Caco-2 (cell line): Measurements from ENCODE around the gene BICRAL. TPM values are rescaled to one million over a fixed set of nuclear protein-coding genes. Genes with fewer than 3 reads are reported as not detected.

Experiments
- BruUV-seq: library from RNA; stranded (reverse); fragments of 400-500 nt; replicated peaks from 2 replicates; lab custom pipeline; 2021; lab: Mats Ljungman, UMichigan
- CTCF ChIA-PET: fragments of 300-600 bp; sonication (Branson Sonifier 250); formaldehyde crosslinking; loops from one replicate; lab custom pipeline; 2022; ENCODE audit warnings: antibody characterized with exemption; lab: Charles Lee
- POLR2A ChIA-PET: fragments of 300-600 bp; sonication (Branson Sonifier 250); formaldehyde crosslinking; loops from one replicate; lab custom pipeline; 2022; ENCODE audit warnings: antibody characterized with exemption; lab: Charles Lee
- DNase-seq, 2 experiments: peaks; one replicate each; pipeline versions ENCODE4 v3.0.0 to v3.0.0-alpha.2; 2020 to 2022
- H3K27me3 ChIP-seq: replicated peaks from 2 replicates; pipeline ENCODE4 v1.6.0; 2011; ENCODE audit warnings: low read length; ENCODE audit not compliant: control insufficient read depth, insufficient read depth
- H3K36me3 ChIP-seq: 2 replicates; pipeline ENCODE4 v1.5.1; 2011; ENCODE audit warnings: low read length; ENCODE audit not compliant: control insufficient read depth, insufficient read depth
- H3K4me1 ChIP-seq: fragments of 250-450 bp; sonication (Bioruptor Pico); 2 replicates; pipeline ENCODE4 v1.5.1; 2020; ENCODE audit warnings: mild to moderate bottlenecking
- H3K4me3 ChIP-seq: 2 replicates; pipeline ENCODE4 v1.5.1; 2011; ENCODE audit warnings: low read depth, mild to moderate bottlenecking, control low read depth, low read length
- H3K9me3 ChIP-seq: fragments of 250-450 bp; sonication (Bioruptor Pico); 2 replicates; pipeline ENCODE4 v1.5.1; 2020; ENCODE audit warnings: mild to moderate bottlenecking, moderate library complexity
- H3K27ac Mint-ChIP-seq: one replicate; pipeline ENCODE4 v1.8.0; 2022; ENCODE audit warnings: mixed read lengths; ENCODE audit not compliant: unreplicated experiment
- H3K27me3 Mint-ChIP-seq: one replicate; pipeline ENCODE4 v1.8.0; 2022; ENCODE audit warnings: mixed read lengths; ENCODE audit not compliant: insufficient read depth, unreplicated experiment
- H3K36me3 Mint-ChIP-seq: one replicate; pipeline ENCODE4 v1.8.0; 2022; ENCODE audit warnings: mild to moderate bottlenecking, mixed read lengths; ENCODE audit not compliant: insufficient read depth, unreplicated experiment
- H3K4me1 Mint-ChIP-seq: one replicate; pipeline ENCODE4 v1.8.0; 2022; ENCODE audit warnings: low read depth, mixed read lengths; ENCODE audit not compliant: unreplicated experiment
- H3K4me3 Mint-ChIP-seq: one replicate; pipeline ENCODE4 v1.8.0; 2022; ENCODE audit warnings: mild to moderate bottlenecking, moderate library complexity, mixed read lengths; ENCODE audit not compliant: unreplicated experiment
- H3K9me3 Mint-ChIP-seq: one replicate; pipeline ENCODE4 v1.8.0; 2022; ENCODE audit warnings: mixed read lengths; ENCODE audit not compliant: unreplicated experiment
- intact Hi-C: fragments of 100-400 bp; cut with micrococcal nuclease; formaldehyde crosslinking; loops from one replicate; pipeline ENCODE4 v1.10.0; 2022; ENCODE audit not compliant: unreplicated experiment
- total RNA-seq: library from RNA; stranded (reverse); gene quantifications from 2 replicates; pipeline ENCODE4 v1.2.3, GENCODE V29; 2022
- TF ChIP-seq, protein P1 (sequence below), 2 experiments: fragments of 200-600 bp in 1 of 2; IDR thresholded peaks; 1 replicate in 1 of 2; 2 replicates in 1 of 2; pipeline versions ENCODE4 v1.5.1 to v1.8.0; 2011 to 2022; ENCODE audit warnings: antibody characterized with exemption in 1 of 2, control low read depth in 1 of 2, inconsistent platforms in 1 of 2, low read depth in 1 of 2, low read length in 1 of 2, mild to moderate bottlenecking in 1 of 2, moderate library complexity in 1 of 2; ENCODE audit not compliant: insufficient read depth in 1 of 2, severe bottlenecking in 1 of 2, unreplicated experiment in 1 of 2

Gene BICRAL
- total RNA-seq, 1 experiment from 2014 or later: 5.3 TPM

DNA sequence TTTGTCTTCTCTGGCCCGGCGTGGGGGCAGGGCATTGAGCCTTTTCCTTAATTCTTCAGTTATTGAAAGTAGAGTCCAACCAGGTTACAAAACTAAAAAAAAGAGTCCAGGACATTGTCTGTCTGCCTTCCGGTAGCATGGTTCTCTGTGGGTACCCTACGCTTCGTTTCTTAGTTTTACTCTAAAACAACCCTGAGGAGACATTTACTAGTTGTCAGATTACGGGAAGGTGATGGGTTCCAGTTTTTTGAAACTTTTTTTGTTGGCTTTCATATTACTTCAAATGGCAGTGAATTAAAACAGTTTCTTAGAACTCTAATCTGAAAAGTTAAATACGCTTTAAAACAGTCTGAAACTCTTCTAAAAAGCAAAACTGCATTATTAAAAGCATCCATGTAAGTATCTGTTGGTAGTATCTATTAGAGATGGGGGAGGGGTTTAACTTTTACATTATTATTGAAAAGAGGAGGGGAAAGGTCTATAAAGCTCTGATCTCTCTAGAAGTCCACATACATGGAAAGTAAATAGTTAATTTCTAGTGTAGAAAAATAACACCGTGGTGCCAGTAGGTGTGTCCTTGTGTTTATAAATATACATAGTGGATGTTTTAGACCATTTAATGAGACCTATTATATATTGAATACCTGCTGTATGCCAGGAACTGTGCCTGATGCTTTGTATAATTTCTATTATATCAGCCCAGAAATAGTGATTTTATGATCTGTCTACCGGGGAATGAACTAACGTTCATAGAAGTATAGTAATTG lies 2.2 kb downstream of the BICRAL start:
- CTCF ChIA-PET: no interaction called here
- no peaks in the 10 kb centered on the region for H3K27me3 ChIP-seq
- BruUV-seq: no TSS peak
- Mint-ChIP-seq H3K4me3 (peak overlapping the region; percentile 94), H3K36me3 (peaks cover 46% of the 10 kb centered on the region), H3K27ac (peak overlapping the region; percentile 99), H3K9me3 (no peaks in the 10 kb centered on the region), H3K4me1 (peaks cover 9% of the 10 kb centered on the region), H3K27me3 (no peaks in the 10 kb centered on the region)
- peak overlapping the region; percentile 88 for H3K4me3 ChIP-seq
- TF ChIP-seq, protein P1, sequence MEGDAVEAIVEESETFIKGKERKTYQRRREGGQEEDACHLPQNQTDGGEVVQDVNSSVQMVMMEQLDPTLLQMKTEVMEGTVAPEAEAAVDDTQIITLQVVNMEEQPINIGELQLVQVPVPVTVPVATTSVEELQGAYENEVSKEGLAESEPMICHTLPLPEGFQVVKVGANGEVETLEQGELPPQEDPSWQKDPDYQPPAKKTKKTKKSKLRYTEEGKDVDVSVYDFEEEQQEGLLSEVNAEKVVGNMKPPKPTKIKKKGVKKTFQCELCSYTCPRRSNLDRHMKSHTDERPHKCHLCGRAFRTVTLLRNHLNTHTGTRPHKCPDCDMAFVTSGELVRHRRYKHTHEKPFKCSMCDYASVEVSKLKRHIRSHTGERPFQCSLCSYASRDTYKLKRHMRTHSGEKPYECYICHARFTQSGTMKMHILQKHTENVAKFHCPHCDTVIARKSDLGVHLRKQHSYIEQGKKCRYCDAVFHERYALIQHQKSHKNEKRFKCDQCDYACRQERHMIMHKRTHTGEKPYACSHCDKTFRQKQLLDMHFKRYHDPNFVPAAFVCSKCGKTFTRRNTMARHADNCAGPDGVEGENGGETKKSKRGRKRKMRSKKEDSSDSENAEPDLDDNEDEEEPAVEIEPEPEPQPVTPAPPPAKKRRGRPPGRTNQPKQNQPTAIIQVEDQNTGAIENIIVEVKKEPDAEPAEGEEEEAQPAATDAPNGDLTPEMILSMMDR (IDR thresholded peaks at IDR 0.05; ENCODE audit: insufficient read depth in 1 of 2, low read depth in 1 of 2, low read length in 1 of 2, severe bottlenecking in 1 of 2, unreplicated experiment in 1 of 2): no peak
- POLR2A ChIA-PET: no interaction called here
- no peak for DNase-seq
- H3K9me3 ChIP-seq: no peaks in the 10 kb centered on the region
- peaks cover 27% of the 10 kb centered on the region for H3K4me1 ChIP-seq
- no peaks in the 10 kb centered on the region for H3K36me3 ChIP-seq
- intact Hi-C loops: no loop called here

DNA sequence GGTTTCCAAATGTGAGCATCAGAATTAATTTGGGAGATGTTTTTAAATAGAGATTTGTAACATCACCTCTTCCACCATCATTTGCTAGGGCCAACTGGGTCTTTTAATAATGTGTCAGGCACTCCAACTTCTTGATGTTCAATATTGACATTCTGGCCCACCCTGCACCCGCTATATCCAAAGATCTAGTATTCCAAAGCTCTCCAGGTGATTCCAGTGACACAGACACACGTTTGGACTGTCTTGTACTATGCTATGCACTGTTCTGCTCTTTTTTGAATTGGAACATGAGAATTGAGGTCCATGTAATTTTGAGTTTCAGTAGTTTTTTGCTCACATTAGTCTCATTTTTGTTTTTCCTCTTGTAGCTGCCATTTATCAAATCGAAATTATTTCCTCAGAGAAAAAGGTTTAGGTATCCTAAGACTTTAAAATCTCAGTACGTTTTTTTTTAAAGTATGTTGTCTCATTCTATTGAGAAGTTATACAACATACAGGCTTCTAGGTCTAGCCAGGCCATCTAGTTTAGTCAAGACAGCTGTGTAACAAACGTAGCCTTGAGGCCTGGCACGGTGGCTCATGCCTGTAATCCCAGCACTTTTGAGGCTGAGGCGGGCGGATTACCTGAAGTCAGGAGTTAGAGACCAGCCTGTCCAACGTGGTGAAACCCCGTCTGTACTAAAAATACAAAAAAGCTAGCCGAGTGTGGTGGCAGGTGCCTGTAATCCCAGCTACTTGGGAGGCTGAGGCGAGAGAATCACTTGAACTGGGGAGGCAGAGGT lies 3.1 kb downstream of the BICRAL start:
- Mint-ChIP-seq H3K27ac (peak overlapping the region; percentile 99), H3K36me3 (peaks cover 46% of the 10 kb centered on the region), H3K4me1 (peaks cover 9% of the 10 kb centered on the region), H3K9me3 (no peaks in the 10 kb centered on the region), H3K27me3 (no peaks in the 10 kb centered on the region), H3K4me3 (peak overlapping the region; percentile 94)
- Histone ChIP-seq H3K9me3 (no peaks in the 10 kb centered on the region), H3K27me3 (no peaks in the 10 kb centered on the region), H3K4me1 (peaks cover 22% of the 10 kb centered on the region; the same call in 1 of the 2 replicates), H3K4me3 (no peak overlapping the region; the same call in 1 of the 2 replicates), H3K36me3 (no peaks in the 10 kb centered on the region)
- no peak for DNase-seq
- ChIA-PET POLR2A (no interaction called here), CTCF (no interaction called here)
- TF ChIP-seq, protein P1 (IDR thresholded peaks at IDR 0.05; ENCODE audit: insufficient read depth in 1 of 2, low read depth in 1 of 2, low read length in 1 of 2, severe bottlenecking in 1 of 2, unreplicated experiment in 1 of 2): no peak
- BruUV-seq: no TSS peak
- intact Hi-C loops: no loop called here

DNA sequence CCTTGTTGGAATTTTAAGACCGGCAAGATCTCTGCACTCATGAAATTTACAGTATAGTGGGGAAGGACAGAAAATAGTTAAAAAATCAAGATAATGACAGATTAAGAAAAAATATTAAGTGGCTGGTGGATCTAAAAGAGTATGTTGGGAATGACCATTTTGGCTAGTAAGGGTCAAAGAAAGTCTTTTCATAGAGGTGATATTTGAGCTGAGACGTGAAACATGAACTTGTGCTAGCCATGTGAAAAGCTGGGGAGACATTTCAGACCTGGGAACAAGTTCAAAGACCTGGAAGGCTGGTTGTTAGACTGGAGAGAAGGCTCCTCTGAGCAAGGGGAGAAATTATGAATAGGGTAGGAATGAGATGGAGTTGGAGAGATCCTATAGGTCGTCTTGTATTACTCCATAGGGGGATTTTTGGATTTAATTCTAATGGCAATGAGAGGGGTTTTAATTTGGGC lies 4.7 kb downstream of the BICRAL start:
- BruUV-seq: no TSS peak
- no peaks in the 10 kb centered on the region for H3K9me3 Mint-ChIP-seq
- Histone ChIP-seq H3K27me3 (no peaks in the 10 kb centered on the region), H3K4me3 (no peak overlapping the region), H3K9me3 (no peaks in the 10 kb centered on the region), H3K4me1 (peaks cover 9% of the 10 kb centered on the region; the same call in 1 of the 2 replicates), H3K36me3 (no peaks in the 10 kb centered on the region)
- intact Hi-C loops: no loop called here
- no peak for DNase-seq
- TF ChIP-seq, protein P1 (IDR thresholded peaks at IDR 0.05; ENCODE audit: insufficient read depth in 1 of 2, low read depth in 1 of 2, low read length in 1 of 2, severe bottlenecking in 1 of 2, unreplicated experiment in 1 of 2): no peak
- no peak overlapping the region for H3K4me3 Mint-ChIP-seq
- ChIA-PET POLR2A (no interaction called here), CTCF (no interaction called here)
- H3K4me1 Mint-ChIP-seq: peaks cover 17% of the 10 kb centered on the region
- H3K36me3 Mint-ChIP-seq: peaks cover 47% of the 10 kb centered on the region
- no peaks in the 10 kb centered on the region for H3K27me3 Mint-ChIP-seq
- no peak overlapping the region for H3K27ac Mint-ChIP-seq
